GM18858 (cell line): ENCODE results near the gene MEN1.

Experiments
- ATAC-seq: cut with Tn5 transposase; IDR thresholded peaks from one replicate; pipeline ENCODE4 v1.9.1; 2021; ENCODE audit not compliant: unreplicated experiment

The MEN1 gene

DNA sequence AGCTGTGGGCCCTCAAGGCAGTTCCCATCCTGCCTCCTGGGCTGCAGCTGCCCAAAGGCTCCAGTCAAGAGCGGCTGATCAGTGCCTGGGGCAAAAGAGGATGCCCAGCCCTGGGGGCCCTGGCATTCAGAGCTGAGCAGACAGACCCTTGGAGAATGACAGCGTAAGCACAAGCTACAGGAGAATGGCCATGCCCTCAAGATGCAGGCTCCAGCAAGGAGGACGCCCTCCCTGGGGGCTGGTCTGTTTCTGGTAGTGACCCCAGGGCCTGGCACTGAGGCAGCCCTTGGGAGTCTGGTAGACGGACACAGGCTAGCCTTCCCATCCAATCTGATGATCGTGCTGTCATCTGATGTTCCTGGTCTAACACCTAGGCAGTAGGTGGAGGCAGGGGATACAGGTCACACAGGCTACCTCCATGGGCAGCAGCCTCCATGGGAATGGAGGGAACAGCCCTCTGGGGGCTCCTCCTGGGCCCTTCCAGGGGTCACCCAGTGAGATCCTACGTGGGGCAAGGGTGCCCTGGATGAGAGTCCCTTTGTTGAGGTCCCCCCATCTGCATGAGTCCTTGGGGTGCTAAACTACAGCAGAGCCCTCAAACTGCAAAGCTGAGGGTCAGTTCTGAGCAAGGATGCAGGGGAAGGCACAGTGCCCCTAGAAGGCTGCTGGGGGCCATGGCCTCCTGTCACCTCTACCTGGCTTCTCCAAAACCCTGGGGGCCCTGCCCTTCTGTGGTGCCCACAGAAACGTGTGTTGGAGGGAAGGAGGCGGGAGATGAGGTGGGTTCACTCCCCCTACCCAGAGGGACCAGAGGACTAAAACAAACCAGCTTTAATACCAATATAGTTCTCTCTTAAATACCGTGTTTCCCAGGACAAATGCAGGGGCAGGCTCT, 21.8 kb downstream of the MEN1 start:
- ATAC-seq: no peak

DNA sequence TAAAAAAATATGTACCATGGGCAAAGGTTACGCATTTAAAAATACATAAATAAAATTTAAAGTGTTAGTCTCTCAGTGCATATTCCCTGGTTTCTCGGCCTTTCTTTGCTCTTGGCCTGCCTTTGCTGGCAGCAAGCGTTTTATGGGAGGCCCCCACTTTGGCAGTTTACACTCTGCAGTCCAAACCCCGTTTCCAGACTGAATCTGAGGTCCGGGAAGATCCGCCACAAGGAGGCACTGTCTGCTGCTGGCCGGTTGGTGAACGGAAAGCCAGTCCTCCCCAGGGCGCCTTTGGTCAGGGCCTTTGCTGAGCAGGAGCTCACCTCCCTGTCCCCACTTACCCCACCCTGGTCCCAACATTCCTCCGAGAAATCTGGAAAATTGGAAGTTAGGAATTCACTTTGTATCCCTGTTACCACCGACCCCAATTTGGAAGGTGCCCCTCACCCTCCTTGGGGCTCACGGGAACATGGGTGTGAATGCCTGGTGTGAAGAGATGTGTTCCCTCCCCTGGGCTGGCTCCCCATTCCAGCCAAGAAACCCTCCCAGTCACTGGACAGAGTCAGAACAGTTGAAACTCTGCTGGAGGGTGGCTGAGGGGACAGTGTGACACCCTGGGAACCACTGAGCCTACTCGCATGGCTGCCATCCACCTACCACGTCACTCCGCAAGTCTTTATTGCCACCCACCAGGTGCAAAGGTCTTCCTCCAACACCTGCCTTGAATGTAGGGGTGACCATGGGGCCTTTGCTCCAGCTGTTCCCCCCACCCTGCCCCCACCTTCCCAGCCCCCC, 22.6 kb downstream of the MEN1 start:
- ATAC-seq: no peak

DNA sequence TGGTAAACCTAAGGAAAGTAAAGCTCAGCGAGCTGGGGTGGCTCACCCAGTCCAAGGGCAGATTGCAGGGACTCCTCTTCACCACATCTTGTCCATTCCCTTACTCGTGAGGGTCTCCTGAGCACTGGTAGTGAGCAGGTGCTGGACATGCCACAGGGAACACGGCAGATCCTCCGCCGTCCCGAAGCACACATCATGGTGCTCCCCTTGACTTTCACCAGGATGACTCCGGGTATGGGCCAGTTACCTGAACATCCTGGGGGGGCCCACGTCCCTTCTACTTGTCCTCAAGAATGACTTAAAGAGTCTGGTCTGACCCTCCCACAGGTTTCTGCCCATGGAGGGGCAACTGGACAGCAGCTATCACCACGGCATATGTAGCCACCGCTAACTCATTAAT, 24.0 kb downstream of the MEN1 start:
- ATAC-seq: no peak

DNA sequence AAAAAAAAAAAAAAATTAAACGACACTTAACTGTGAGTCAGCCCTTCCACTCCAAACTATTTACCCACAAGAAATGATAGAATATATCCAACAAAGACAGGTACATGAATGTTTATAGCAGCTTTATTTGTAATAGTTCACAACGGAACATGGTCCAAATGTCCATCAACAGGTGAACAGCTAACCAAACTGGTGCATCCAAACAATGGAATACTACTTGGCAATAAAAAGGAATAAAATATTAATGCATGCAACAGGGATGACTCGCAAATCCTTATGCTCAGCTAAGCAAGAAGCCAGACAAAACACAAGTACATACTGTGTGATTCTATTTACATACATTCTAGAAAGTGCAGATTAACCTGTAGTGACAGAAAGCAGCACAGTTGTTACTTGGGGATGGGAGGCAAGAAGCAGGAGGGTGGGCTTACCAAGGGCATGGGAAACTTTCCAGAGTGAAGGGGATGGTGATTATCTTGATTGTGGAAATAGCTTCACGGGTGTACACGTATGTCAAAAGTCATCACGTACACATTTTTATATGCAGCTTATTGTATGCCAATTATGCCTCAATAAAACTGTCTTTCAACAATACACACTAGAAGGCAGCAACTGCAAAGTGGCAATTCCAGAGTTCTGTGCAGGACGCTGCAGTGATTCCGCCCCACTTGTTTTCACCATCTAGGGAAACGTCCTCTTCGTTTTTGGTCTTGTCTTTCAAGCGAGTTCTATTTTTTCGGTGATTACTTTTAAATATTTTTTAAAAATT, 25.4 kb downstream of the MEN1 start:
- no peak for ATAC-seq

DNA sequence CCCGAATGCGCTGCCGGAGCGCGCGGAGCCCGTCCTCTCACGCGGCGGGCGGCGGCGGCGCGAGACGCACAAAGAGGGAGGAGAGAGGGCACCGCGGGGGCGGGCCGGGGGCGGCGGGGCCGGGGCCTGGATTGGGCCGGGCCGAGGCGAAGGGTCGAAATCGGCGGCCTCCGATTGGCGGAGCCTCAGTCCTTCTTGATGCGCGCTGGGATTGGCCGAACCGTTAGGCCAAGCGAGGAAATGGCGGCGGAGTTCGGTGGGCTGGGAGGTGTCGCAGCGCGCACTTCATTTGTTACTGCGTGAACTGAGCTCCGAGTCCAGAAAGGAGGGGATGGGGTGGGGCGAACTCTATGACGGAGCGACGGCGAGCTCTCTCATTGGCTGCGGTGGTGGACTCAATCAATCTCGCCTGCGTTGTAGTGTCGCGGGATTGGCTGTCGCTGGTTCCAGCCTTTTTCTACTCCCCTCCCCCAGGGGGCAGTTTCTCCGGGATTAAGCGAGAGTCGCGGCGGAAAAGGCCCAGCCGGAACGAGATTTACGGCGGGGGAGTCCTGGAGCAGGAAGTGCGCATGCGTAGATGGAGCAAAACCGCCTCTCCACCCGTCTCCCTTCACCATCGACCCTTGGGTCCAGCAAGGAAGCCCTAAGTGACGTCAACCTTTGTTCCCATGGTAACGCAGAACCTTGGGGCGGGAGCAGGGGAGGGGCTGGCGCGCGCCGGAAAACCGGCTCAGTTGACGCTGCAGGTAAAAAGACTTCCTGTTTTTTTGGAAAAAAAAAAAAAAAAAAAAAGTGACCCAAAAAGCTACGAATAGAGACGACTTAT, 31.7 kb downstream of the MEN1 start, which contains the start of gene SF1:
TSS of gene SF1 (minus strand) at position 70 of the 826 bp plus-strand sequence. CDS start 150 bp downstream, outside the sequence.
- ATAC-seq: peak; percentile 64

GRCh38 chr11:64778223-64778472, 32.2 kb downstream of the MEN1 start:
- ATAC-seq: no peak

DNA sequence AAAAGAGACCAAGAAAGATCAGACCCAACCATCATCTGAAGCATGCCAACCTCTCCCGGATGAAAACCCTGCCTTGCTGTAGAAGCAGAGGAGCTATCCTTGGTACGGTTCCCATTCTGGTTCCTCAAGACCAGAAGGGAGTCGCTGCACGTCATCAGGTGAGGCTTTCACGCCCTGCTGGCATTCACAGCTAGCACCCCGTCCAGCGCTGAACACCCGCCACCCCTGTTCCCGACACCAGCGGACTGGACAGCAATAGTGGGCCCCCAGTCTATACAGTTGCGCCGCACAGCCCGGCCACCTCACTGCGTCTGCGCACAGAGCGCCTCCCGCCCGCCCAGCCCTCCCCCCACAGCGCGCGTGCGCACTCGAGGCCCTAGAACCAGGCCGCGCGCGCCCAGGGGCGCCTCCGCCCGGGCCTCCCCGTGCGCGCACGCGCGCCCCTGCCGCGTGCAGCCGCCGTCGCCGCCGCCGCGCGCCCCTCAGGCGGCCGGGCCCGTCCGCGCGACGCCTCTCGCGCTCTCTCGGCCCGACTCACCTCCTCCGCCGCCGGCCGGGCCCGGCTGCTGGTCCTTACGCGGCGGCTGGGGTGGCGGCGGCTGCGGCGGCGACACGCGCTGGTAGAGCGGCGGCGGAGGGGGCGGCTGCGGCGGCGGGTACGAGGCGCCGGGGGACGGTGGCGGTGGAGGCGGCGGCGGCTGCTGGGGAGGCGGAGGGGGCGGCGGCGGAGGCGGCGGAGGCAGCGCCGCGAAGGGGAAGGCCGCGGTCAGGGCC, 32.7 kb downstream of the MEN1 start:
- no peak for ATAC-seq

- ATAC-seq: no peak
These were observed 33.5 kb downstream of the MEN1 start for GRCh38 chr11:64776875-64777274.

GRCh38 chr11:64776425-64776824, 33.9 kb downstream of the MEN1 start:
- no peak for ATAC-seq

GRCh38 chr11:64774144-64774543, 36.2 kb downstream of the MEN1 start:
- no peak for ATAC-seq

DNA sequence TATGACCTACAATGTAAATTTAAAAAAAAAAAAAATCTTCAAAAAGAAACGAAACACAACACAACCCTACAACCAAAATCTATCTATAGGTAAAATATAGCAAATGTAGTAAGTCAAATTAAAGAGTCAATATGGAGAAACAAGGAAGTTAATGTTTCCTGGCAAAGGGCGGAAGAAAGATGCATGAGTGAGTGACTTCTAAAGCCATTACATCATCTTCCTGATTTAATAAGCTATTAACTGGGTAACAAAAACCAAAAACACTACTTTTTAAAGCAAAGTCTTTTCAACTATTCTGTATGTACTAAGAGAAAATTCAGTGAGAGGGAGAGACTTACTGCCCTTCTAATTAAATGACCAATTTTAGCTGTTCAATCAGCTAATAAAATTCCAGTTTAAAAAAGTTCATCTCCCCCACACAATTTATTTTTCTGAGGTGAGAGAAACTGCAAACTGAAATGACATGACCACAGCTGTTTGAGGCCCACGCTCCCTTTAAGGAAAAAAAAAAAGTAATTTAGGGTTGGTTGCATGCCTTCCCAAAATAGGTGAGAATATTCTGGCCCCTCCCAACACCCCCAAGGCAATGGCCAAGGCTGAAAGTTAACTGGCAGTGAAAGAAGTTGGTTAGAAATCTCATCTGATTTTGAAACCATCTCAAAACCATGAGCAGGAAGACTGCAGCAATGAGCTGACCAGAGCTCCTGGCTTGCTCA, 37.9 kb downstream of the MEN1 start:
- no peak for ATAC-seq

DNA sequence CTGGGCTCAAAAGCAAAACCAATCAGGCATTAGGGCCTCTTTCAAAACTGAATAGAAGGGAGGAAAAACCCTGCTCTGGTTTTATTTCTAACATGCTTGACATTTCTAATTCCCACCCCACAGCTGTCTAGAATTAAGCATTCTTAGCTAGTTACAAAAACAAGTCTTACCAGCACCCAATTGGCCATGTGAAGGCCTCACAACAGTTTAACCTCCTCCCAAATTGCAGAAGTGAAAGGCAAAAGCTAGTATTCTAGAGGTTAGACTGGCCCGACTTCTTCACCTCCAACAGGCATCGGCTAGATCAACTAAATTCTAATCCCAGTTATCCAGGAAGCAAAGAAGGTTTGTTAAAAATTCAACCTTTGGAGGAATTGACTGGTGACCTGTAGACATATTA, 38.5 kb downstream of the MEN1 start:
- ATAC-seq: no peak

- ATAC-seq: no peak
These were observed 40.2 kb downstream of the MEN1 start for GRCh38 chr11:64770120-64770519.

- ATAC-seq: no peak
These were observed 41.1 kb downstream of the MEN1 start for GRCh38 chr11:64769283-64769682.

GRCh38 chr11:64768300-64768694, 42.1 kb downstream of the MEN1 start:
- ATAC-seq: no peak

DNA sequence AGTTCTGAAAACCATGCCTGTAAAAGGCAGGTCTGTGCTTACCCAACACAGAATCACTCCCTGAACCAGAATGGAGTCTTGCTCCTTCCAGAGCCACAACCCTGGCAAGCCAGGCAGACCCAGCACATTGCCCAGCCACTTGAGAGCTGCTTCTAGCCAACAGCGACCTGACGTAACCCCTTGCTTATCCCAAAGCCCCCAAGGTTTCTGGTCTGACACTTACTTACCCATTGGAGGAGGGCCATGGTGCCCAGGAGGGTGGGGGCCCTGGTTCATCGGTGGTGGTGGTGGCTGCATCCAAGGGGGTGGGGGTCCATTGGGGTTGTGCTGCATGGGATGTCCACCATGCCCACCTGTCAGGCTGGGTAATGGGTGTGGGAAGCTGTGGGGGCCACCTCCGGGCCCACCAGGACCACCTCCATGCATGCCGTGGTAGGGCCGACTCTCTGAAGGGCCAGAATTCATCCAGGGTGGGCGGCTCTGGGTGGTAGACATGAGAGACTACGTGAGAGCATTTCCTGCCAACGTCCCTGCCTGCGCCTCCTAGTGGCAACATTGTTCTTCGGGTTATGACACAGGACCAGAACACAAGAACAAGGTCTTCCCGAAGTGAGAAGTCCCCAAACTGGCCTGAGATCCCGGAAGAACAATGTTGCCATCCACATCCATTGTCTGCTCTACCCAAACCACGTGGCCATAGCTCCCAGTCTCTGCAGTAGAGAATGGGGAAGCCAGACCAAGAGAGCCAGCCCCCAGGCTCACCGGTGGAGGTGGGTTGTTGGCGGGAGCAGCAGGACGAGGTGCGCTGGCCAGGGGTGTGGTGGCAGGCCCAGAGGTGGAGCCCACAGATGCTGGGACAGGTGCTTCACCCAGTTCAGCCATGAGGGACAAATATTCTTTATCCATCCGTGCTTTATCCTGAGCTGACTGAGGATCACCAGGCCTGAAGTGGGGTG, 42.7 kb downstream of the MEN1 start:
- no peak for ATAC-seq

DNA sequence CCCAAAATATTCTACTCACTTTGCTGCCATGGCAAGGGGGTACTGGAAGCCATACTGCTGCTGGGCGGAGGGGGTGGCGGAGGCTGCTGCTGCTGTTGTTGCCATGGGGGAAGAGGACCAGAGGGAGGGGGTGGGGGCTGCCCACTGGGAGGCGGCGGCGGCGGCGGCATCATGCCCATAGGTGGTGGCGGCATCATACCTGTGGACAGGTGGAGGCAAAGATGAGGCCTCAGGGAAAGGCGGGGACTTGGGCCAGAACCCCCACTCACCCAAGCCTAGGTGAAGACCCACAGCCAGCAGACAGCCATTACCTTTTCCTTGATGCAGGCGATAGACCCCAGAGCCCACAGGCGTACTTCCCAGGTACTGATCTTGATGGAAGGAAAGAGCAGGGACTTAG, 43.5 kb downstream of the MEN1 start:
- ATAC-seq: no peak
